Measurements from ENCODE around the gene DNAJC16.

DNAJC16 gene

DNA sequence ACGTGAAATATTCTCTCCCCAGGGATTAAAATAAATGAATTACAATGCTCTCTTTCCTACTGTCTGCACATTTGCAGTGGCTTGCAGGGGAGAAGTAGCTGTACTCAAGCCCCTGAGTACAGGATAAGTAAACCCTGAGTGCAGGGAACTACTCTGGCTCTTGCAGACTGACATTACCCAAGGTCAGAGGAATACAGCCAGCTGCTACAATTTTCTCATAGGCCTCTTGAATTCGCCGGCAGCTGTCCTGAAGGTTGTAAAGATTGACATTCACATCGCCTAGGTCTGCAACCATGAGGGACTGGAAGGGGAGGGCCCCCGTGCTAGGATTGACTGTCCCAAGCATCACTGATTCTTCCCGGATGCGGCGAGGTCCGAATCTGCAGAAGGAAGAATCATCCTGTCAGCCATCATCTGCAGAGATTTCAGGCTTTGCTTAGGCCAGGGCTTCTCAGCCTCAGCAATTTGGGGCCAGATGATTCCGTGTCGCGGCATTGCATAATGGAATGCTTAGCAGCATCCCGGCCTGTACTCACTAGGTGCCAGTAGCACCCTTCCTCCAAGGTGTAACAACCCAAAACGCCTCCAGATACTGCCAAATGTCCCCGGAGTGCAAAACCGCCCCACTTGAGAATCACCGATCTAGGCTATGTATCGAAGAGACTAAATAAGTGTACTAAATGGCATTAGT is 56.5 kb downstream of the DNAJC16 start:
- no peaks in the 10 kb centered on the region for H3K27me3 ChIP-seq (ENCODE audit: insufficient read depth, low read length, poor library complexity)
- no peak overlapping the region for H3K4ac ChIP-seq (ENCODE audit: low read depth, low read length)
- H4K8ac ChIP-seq (ENCODE audit: low read depth, low read length), result no peak overlapping the region
- H2BK120ac ChIP-seq (ENCODE audit: low read depth, low read length), result no peak overlapping the region
- no peak overlapping the region for H3K27ac ChIP-seq (ENCODE audit: low read depth, low read length)
- no peak overlapping the region for H3K18ac ChIP-seq (ENCODE audit: low read length)
- H2AK5ac ChIP-seq (ENCODE audit: low read length), result no peak overlapping the region
- no peak overlapping the region for H3K4me2 ChIP-seq (ENCODE audit: low read length)
- H2BK5ac ChIP-seq (ENCODE audit: low read length), result no peak overlapping the region
- WGBS (ENCODE audit: extremely low coverage, insufficient coverage, low lambda C conversion rate), result no CpG with 5 or more reads among the region's 18 CpGs
- H2BK15ac ChIP-seq (replicated peaks; ENCODE audit: low read depth), result no peak overlapping the region
- no peaks in the 10 kb centered on the region for H3K4me1 ChIP-seq (ENCODE audit: control insufficient read depth, low read depth, low read length)
- H3K9ac ChIP-seq (ENCODE audit: low read length), result no peak overlapping the region
- no peak overlapping the region for H3K56ac ChIP-seq (ENCODE audit: low read length)
- no peaks in the 10 kb centered on the region for H3K36me3 ChIP-seq (ENCODE audit: control insufficient read depth, insufficient read depth, low read length)
- DNase-seq, result no peak
- H3K4me3 ChIP-seq (ENCODE audit: low read length), result no peak overlapping the region
- H3K79me1 ChIP-seq (ENCODE audit: low read length), result no peaks in the 10 kb centered on the region
- no peak overlapping the region for H3K23ac ChIP-seq (ENCODE audit: low read length)
- no peaks in the 10 kb centered on the region for H3K79me2 ChIP-seq (ENCODE audit: control insufficient read depth, insufficient read depth, low read length)
- no peak overlapping the region for H4K5ac ChIP-seq (ENCODE audit: low read length)

DNA sequence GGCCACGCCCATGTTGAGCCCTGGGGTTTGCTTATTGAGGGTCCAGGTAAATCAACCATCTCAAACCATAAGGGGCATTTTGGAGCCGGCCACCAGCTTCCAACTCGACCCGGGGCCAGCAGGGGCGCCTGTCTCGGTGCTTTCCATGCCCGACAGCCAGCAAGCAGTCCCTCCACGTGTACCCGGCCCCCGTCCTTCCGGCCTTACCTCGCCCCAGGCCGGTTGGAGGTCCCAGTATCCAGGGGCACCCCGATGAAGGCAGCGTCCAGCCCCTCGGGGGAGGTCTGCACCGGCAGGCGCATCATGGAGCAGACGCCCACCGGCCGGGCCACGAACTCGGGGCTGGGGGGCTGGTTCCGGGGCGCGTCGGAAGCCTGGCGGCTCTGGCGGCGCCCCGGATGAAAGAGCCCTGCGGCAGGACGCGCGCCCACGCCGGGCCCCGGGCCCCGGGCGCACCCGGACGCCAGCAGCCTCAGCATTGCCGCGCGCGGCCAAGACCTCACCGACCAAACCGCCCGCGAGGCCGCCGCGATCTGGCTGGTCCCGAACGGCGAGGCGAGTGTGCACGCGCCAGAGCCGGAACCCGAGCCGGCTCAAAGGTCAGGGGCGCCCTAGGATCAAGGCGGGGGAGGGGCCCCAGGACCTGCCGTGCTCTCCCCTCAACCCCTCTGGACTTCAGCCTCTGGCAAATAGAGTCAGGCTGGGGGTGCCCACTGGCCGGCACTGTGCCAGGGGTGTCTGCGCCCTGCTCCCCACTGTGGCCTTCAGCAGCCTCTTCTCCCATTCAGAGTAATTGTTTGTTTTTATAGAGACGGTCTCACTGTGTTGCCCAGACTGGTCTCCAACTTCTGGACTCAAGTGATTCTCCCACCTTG is 58.1 kb downstream of the DNAJC16 start, which contains the start of gene AGMAT:
Gene AGMAT (minus strand): TSS at position 563 of the 875 bp plus-strand sequence. CDS start 84 bp downstream, at position 479.
- H3K4me3 ChIP-seq (ENCODE audit: low read length), result peak within 1 kb of the TSS; percentile 43
- no peak within 1 kb of the TSS for H3K4ac ChIP-seq (ENCODE audit: low read depth, low read length)
- H4K5ac ChIP-seq (ENCODE audit: low read length), result no peak within 1 kb of the TSS
- peak within 1 kb of the TSS; percentile 17 for H4K8ac ChIP-seq (ENCODE audit: low read depth, low read length)
- peak within 1 kb of the TSS; percentile 95 for H3K56ac ChIP-seq (ENCODE audit: low read length)
- H3K79me1 ChIP-seq (ENCODE audit: low read length), result no peaks in the 10 kb centered on the region
- H3K9ac ChIP-seq (ENCODE audit: low read length), result peak within 1 kb of the TSS; percentile 83
- no peaks in the 10 kb centered on the region for H3K4me1 ChIP-seq (ENCODE audit: control insufficient read depth, low read depth, low read length)
- H3K36me3 ChIP-seq (ENCODE audit: control insufficient read depth, insufficient read depth, low read length), result no peaks in the 10 kb centered on the region
- peak within 1 kb of the TSS; percentile 80 for H3K4me2 ChIP-seq (ENCODE audit: low read length)
- H3K27ac ChIP-seq (ENCODE audit: low read depth, low read length), result no peak within 1 kb of the TSS
- H3K27me3 ChIP-seq (ENCODE audit: insufficient read depth, low read length, poor library complexity), result no peaks in the 10 kb centered on the region
- WGBS (ENCODE audit: extremely low coverage, insufficient coverage, low lambda C conversion rate), result no CpG with 5 or more reads among the region's 68 CpGs
- peak; percentile 92 for DNase-seq
- H2BK5ac ChIP-seq (ENCODE audit: low read length), result no peak within 1 kb of the TSS
- peak within 1 kb of the TSS; percentile 89 for H3K18ac ChIP-seq (ENCODE audit: low read length)
- H3K79me2 ChIP-seq (ENCODE audit: control insufficient read depth, insufficient read depth, low read length), result no peaks in the 10 kb centered on the region
- H2BK120ac ChIP-seq (ENCODE audit: low read depth, low read length), result no peak within 1 kb of the TSS
- no peak within 1 kb of the TSS for H3K23ac ChIP-seq (ENCODE audit: low read length)
- H2BK15ac ChIP-seq (replicated peaks; ENCODE audit: low read depth), result no peak within 1 kb of the TSS
- no peak within 1 kb of the TSS for H2AK5ac ChIP-seq (ENCODE audit: low read length)

DNA sequence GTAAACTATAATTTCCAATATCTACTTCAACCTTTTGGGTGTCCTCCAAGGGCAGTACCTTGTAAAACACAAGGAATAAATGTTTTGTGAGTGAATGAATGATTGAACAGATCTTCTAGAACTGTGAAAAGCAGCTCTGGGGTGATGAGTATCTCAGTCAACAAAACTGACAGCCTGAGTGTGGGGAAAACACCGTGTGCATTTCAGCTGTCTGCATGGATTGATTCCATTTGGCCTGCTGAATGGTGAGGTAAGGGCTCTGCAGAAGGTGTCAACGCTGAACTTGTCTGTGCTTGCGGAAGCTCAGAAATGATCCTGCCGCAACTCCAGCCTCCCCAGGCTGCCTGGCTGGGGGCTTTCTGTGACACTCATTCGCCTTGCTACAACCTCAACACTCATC is 65.6 kb downstream of the DNAJC16 start:
- Histone ChIP-seq H3K9ac (ENCODE audit: low read length) (no peak overlapping the region), H2BK120ac (ENCODE audit: low read depth, low read length) (no peak overlapping the region), H2AK5ac (ENCODE audit: low read length) (no peak overlapping the region), H3K36me3 (ENCODE audit: control insufficient read depth, insufficient read depth, low read length) (no peaks in the 10 kb centered on the region), H3K79me1 (ENCODE audit: low read length) (no peaks in the 10 kb centered on the region), H4K5ac (ENCODE audit: low read length) (no peak overlapping the region), H3K56ac (ENCODE audit: low read length) (no peak overlapping the region), H3K4me2 (ENCODE audit: low read length) (no peak overlapping the region), H3K4ac (ENCODE audit: low read depth, low read length) (no peak overlapping the region), H3K23ac (ENCODE audit: low read length) (no peak overlapping the region), H3K79me2 (ENCODE audit: control insufficient read depth, insufficient read depth, low read length) (no peaks in the 10 kb centered on the region), H2BK15ac (replicated peaks; ENCODE audit: low read depth) (no peak overlapping the region), H2BK5ac (ENCODE audit: low read length) (no peak overlapping the region), H4K8ac (ENCODE audit: low read depth, low read length) (no peak overlapping the region), H3K27me3 (ENCODE audit: insufficient read depth, low read length, poor library complexity) (no peaks in the 10 kb centered on the region), H3K4me1 (ENCODE audit: control insufficient read depth, low read depth, low read length) (peaks cover 5% of the 10 kb centered on the region), H3K4me3 (ENCODE audit: low read length) (no peak overlapping the region), H3K27ac (ENCODE audit: low read depth, low read length) (no peak overlapping the region), H3K18ac (ENCODE audit: low read length) (no peak overlapping the region)
- WGBS (ENCODE audit: extremely low coverage, insufficient coverage, low lambda C conversion rate), result no CpG with 5 or more reads among the region's 5 CpGs
- DNase-seq, result no peak

DNA sequence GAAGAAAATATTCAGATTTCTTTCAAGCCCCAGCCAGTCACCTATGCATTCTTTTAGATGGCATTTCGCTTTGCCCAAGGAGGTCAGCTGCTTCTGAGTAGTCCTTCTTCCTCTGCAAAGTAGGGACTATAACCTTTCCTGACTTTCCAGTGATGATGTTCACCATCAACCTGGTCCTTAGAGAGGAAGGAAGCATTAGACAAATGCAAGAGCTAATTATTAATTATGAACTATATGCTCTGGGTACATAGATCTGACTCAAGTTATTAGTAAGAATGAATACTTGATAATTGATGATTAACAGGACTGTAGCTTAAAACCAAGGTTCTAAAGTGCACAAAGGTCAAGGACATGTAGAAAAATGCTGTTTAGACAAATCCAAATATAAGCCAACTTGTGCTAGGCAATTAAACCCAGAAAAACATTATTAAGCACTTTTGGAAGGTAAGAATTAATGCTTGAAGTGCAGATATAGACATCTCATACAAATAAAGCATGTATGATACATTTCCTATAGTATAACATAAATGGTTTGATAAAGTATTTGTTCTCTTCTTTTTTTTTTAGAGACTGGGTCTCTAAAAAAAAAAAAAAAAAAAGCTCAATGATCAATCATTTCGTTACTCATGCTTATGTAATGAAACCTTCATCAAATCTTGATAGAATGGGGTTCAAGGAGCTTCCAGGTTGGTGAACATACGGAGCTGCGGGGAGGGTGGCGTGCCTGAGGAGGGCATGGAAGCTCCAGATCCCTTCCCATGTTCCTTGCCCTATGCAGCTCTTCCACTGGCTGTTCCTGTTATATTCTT is 69.4 kb downstream of the DNAJC16 start:
- H2BK120ac ChIP-seq (ENCODE audit: low read depth, low read length), result no peak overlapping the region
- H3K23ac ChIP-seq (ENCODE audit: low read length), result no peak overlapping the region
- H3K79me1 ChIP-seq (ENCODE audit: low read length), result no peaks in the 10 kb centered on the region
- no peaks in the 10 kb centered on the region for H3K36me3 ChIP-seq (ENCODE audit: control insufficient read depth, insufficient read depth, low read length)
- H3K4me3 ChIP-seq (ENCODE audit: low read length), result no peak overlapping the region
- peaks cover 5% of the 10 kb centered on the region for H3K4me1 ChIP-seq (ENCODE audit: control insufficient read depth, low read depth, low read length)
- no CpG with 5 or more reads among the region's 5 CpGs for WGBS (ENCODE audit: extremely low coverage, insufficient coverage, low lambda C conversion rate)
- H3K79me2 ChIP-seq (ENCODE audit: control insufficient read depth, insufficient read depth, low read length), result no peaks in the 10 kb centered on the region
- H3K9ac ChIP-seq (ENCODE audit: low read length), result no peak overlapping the region
- H3K56ac ChIP-seq (ENCODE audit: low read length), result no peak overlapping the region
- H3K4me2 ChIP-seq (ENCODE audit: low read length), result no peak overlapping the region
- H3K4ac ChIP-seq (ENCODE audit: low read depth, low read length), result no peak overlapping the region
- H3K18ac ChIP-seq (ENCODE audit: low read length), result no peak overlapping the region
- no peak for DNase-seq
- no peak overlapping the region for H3K27ac ChIP-seq (ENCODE audit: low read depth, low read length)
- no peak overlapping the region for H2BK5ac ChIP-seq (ENCODE audit: low read length)
- H2BK15ac ChIP-seq (replicated peaks; ENCODE audit: low read depth), result no peak overlapping the region
- H2AK5ac ChIP-seq (ENCODE audit: low read length), result no peak overlapping the region
- no peak overlapping the region for H4K5ac ChIP-seq (ENCODE audit: low read length)
- no peaks in the 10 kb centered on the region for H3K27me3 ChIP-seq (ENCODE audit: insufficient read depth, low read length, poor library complexity)
- H4K8ac ChIP-seq (ENCODE audit: low read depth, low read length), result no peak overlapping the region

DNA sequence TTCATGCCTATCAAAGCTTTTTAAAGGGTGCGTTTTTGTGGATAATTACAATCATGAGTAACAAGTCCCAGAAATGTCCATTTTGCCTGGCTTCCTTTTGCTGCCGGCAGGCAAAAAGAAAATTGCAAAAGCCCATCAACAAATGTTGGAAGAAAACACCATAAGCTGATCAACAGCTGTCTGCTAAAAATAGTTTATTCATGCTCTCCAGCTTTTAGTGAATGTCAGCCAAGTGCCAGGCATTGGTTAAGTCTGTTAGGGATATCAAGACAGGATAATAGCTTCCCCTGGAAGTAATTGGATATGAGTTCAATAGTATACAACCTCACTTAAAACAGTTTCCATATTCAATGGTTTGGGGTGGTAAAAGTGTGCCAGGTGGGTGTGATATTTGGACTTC is 71.8 kb downstream of the DNAJC16 start:
- H3K18ac ChIP-seq (ENCODE audit: low read length), result no peak overlapping the region
- H2BK5ac ChIP-seq (ENCODE audit: low read length), result no peak overlapping the region
- DNase-seq, result no peak
- H3K9ac ChIP-seq (ENCODE audit: low read length), result no peak overlapping the region
- no peak overlapping the region for H2BK15ac ChIP-seq (replicated peaks; ENCODE audit: low read depth)
- H3K4me3 ChIP-seq (ENCODE audit: low read length), result no peak overlapping the region
- H2AK5ac ChIP-seq (ENCODE audit: low read length), result no peak overlapping the region
- no CpG with 5 or more reads among the region's 2 CpGs for WGBS (ENCODE audit: extremely low coverage, insufficient coverage, low lambda C conversion rate)
- no peak overlapping the region for H3K4me2 ChIP-seq (ENCODE audit: low read length)
- H3K27ac ChIP-seq (ENCODE audit: low read depth, low read length), result no peak overlapping the region
- H3K36me3 ChIP-seq (ENCODE audit: control insufficient read depth, insufficient read depth, low read length), result no peaks in the 10 kb centered on the region
- H3K27me3 ChIP-seq (ENCODE audit: insufficient read depth, low read length, poor library complexity), result no peaks in the 10 kb centered on the region
- H3K23ac ChIP-seq (ENCODE audit: low read length), result no peak overlapping the region
- no peaks in the 10 kb centered on the region for H3K79me2 ChIP-seq (ENCODE audit: control insufficient read depth, insufficient read depth, low read length)
- H3K79me1 ChIP-seq (ENCODE audit: low read length), result no peaks in the 10 kb centered on the region
- H3K56ac ChIP-seq (ENCODE audit: low read length), result no peak overlapping the region
- no peak overlapping the region for H3K4ac ChIP-seq (ENCODE audit: low read depth, low read length)
- H3K4me1 ChIP-seq (ENCODE audit: control insufficient read depth, low read depth, low read length), result peaks cover 3% of the 10 kb centered on the region
- no peak overlapping the region for H4K5ac ChIP-seq (ENCODE audit: low read length)
- H4K8ac ChIP-seq (ENCODE audit: low read depth, low read length), result no peak overlapping the region
- no peak overlapping the region for H2BK120ac ChIP-seq (ENCODE audit: low read depth, low read length)
